ENCODE results near the gene VSTM1. TPM values are rescaled to one million over a fixed set of nuclear protein-coding genes. Genes with fewer than 3 reads are reported as not detected.
"Not testable (repeated sequence)": the region's sequence is repeated elsewhere in the genome, so short reads cannot be mapped to it uniquely, and the experiment has no call there.

The VSTM1 gene
- total RNA-seq, 4 donors from 2014 or later, result not detected

DNA sequence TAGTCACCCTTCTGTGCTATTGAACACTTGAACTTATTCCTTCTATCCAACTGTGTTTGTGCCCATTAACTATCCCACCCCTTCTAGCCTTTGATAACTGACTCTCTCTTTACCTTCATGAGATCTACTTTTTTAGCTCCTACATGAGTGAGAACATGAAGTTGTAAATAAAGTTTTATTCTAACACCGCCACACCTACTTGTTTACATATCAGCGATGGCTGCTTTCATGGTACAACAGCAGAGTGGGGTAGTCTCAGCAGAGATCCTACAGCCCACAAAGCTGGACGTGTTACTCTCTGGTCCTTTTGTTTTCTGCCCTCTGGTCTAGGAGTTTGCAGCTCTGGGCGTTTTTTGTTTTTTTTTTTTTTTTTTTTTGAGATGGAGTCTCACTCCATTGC is 23.7 kb downstream of the VSTM1 start:
- TF ChIP-seq, protein P1, sequence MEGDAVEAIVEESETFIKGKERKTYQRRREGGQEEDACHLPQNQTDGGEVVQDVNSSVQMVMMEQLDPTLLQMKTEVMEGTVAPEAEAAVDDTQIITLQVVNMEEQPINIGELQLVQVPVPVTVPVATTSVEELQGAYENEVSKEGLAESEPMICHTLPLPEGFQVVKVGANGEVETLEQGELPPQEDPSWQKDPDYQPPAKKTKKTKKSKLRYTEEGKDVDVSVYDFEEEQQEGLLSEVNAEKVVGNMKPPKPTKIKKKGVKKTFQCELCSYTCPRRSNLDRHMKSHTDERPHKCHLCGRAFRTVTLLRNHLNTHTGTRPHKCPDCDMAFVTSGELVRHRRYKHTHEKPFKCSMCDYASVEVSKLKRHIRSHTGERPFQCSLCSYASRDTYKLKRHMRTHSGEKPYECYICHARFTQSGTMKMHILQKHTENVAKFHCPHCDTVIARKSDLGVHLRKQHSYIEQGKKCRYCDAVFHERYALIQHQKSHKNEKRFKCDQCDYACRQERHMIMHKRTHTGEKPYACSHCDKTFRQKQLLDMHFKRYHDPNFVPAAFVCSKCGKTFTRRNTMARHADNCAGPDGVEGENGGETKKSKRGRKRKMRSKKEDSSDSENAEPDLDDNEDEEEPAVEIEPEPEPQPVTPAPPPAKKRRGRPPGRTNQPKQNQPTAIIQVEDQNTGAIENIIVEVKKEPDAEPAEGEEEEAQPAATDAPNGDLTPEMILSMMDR (IDR thresholded peaks at IDR 0.05), result no peak
- TF ChIP-seq POLR2AphosphoS5 (IDR thresholded peaks at IDR 0.05) (no peak), POLR2A (IDR thresholded peaks at IDR 0.05) (no peak)
- Histone ChIP-seq H3K27ac (no peak overlapping the region), H3K4me1 (no peaks in the 10 kb centered on the region), H3K36me3 (no peaks in the 10 kb centered on the region), H3K9me3 (no peaks in the 10 kb centered on the region), H3K27me3 (peaks cover 81% of the 10 kb centered on the region), H3K4me3 (no peak overlapping the region)
- no peak for ATAC-seq
- 80 to 100% methylated on average over 3 to 4 of the region's 4 CpGs for WGBS, 2 donors (ENCODE audit: low coverage in 1 of 2)

DNA sequence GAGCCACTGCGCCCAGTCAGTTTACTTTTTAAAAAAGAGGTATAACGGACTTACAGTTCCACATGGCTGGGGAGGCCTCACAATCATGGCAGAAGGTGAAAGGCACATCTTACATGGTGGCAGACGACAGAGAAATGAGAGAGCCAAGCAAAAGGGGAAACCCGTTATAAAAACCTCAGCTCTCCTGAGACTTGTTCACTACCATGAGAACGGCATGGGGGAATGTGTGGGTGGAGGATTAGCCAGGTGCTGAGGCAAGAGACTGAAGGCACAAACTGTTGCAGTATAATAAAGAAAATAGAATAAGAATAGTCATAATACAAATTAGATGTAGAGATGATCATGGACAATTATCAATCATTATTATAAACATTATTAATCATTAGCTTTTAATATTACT is 27.2 kb downstream of the VSTM1 start:
- not testable (repeated sequence) for H3K36me3 ChIP-seq, ATAC-seq, H3K27ac ChIP-seq, H3K4me3 ChIP-seq, H3K9me3 ChIP-seq, H3K4me1 ChIP-seq
- 46 to 60% methylated on average over 3 of the region's 5 CpGs for WGBS, 2 donors (ENCODE audit: low coverage in 1 of 2)
- H3K27me3 ChIP-seq, result peaks cover 84% of the 10 kb centered on the region

DNA sequence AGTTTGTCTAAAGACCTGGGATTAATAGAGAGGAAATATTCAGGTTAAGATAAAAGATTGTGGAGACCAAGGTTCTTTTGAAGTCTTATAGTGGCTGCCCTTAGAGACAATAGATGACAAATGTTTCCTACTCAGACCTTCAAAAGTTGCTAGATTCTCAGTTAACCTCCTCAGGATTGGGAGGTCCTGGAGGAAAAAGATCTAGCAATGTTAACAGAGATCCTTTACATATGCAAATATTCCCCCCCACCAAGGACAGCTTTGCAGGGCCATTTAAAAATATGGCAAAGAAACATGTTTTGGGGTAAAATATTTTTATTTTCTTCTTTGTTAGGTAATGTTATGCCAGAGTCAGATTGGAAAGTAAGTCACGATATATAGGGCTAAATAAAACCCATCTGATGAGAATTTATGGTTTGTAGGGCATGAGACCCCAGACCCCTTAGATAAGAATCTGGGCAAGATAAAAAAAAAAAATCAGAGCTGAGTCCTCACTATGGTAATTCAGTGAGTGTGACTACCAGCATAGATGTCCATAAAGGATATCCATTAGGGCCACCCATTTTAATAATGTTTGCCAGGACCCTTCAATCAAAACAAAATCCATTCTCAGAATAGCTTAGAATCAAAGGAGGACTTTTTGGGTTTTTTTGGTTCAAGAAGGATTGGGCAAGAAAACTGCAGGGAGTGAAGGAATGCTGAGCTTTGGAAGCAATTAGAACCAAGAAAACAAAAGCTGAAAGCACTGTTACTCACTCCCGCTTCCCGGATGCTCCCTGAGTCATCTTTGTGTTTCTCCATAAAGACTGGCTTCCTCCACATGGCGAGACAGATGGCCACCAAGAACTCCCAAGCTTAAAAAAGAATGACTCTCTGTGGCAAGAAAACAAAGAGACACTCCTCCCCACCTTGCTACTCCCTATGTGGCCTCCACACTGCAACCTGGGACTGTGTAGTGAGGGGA is 28.2 kb downstream of the VSTM1 start:
- TF ChIP-seq EP300 (IDR thresholded peaks at IDR 0.05) (no peak), POLR2AphosphoS5 (IDR thresholded peaks at IDR 0.05) (no peak), POLR2A (IDR thresholded peaks at IDR 0.05) (no peak)
- TF ChIP-seq, protein P1 (IDR thresholded peaks at IDR 0.05), result no peak
- H3K27ac ChIP-seq, result no peak overlapping the region
- no peaks in the 10 kb centered on the region for H3K4me1 ChIP-seq
- H3K27me3 ChIP-seq, result peaks cover 84% of the 10 kb centered on the region
- H3K4me3 ChIP-seq, result no peak overlapping the region
- no peaks in the 10 kb centered on the region for H3K9me3 ChIP-seq
- no peak for ATAC-seq
- 21 to 40% methylated on average over 3 to 4 of the region's 4 CpGs for WGBS, 2 donors (ENCODE audit: low coverage in 1 of 2)
- no peaks in the 10 kb centered on the region for H3K36me3 ChIP-seq

DNA sequence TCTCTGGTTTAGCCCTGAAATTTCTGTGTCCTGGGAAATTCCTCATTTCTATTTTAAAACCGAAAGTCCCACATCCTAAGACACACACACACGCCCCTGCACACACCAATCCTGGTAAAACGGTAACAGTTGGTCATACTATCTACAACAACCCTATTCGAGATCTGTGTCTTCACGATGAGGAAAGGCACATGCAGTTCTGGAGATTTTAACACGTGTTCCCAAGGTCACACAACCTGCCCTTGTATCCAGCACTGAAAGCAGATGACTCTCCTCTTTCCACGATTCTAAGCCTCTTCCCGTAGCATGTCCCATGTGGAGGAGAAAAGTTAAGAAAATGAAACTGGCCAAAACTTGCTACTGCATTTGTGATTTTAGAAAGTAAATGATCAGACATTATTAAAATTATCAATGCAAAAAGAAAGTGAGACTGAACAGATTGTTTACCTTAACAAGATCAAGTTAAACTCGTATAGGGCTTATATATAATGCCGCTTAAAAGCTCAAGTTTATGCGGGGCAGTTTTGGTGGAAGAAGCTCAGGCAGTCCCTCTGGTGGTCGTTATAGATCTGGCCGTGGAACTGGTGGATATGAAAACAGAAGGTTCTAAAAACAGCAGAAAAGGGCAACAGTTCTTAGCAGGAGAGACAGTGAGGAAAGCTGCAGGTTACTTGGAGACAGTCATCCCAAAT is 32.7 kb downstream of the VSTM1 start:
- no peaks in the 10 kb centered on the region for H3K4me1 ChIP-seq
- no peaks in the 10 kb centered on the region for H3K9me3 ChIP-seq
- ATAC-seq, result no peak
- peaks cover 93% of the 10 kb centered on the region for H3K27me3 ChIP-seq
- H3K27ac ChIP-seq, result no peak overlapping the region
- WGBS, 2 donors (ENCODE audit: low coverage in 1 of 2), result 28 to 34% methylated on average over 10 to 13 of the region's 13 CpGs
- no peak for TF ChIP-seq POLR2A (IDR thresholded peaks at IDR 0.05)
- no peak for TF ChIP-seq EP300 (IDR thresholded peaks at IDR 0.05)
- TF ChIP-seq, protein P1 (IDR thresholded peaks at IDR 0.05), result no peak
- TF ChIP-seq POLR2AphosphoS5 (IDR thresholded peaks at IDR 0.05), result no peak
- no peak overlapping the region for H3K4me3 ChIP-seq
- no peaks in the 10 kb centered on the region for H3K36me3 ChIP-seq

DNA sequence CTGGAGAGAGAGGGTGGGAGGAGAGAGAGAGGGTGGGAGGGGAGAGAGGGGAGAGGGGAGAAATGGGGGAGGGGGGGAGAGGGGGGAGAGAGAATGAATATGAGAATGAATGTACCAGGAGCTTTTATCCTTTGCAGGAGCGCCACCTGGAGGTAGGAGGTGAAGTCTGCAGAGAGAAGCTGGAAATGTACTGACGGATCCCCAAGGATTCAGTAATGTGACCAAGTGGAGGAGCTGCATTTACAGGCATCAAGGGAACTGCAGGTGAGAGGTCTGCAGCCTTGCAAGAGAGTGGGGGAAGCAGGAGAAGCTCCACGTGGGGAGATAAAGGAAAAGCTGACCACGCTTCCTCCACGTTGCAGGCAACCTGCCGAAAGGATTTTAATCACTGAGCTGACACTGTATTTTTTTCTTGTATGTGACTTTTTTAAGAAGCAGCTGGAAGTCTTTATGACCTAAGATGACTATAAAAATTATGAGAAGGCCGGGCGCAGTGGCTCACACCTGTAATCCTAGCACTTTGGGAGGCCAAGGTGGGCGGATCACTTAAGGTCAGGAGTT is 33.7 kb downstream of the VSTM1 start:
- H3K27ac ChIP-seq, result no peak overlapping the region
- no peaks in the 10 kb centered on the region for H3K4me1 ChIP-seq
- H3K4me3 ChIP-seq, result no peak overlapping the region
- H3K36me3 ChIP-seq, result no peaks in the 10 kb centered on the region
- TF ChIP-seq, protein P1 (IDR thresholded peaks at IDR 0.05), result peak; percentile 21 to 60 (median 26)
- TF ChIP-seq EP300 (IDR thresholded peaks at IDR 0.05), result no peak
- no peak for TF ChIP-seq POLR2A (IDR thresholded peaks at IDR 0.05)
- H3K9me3 ChIP-seq, result no peaks in the 10 kb centered on the region
- WGBS, 2 donors (ENCODE audit: low coverage in 1 of 2), result 0 to 38% methylated on average over 3 to 9 of the region's 9 CpGs
- peaks cover 97% of the 10 kb centered on the region for H3K27me3 ChIP-seq
- no peak for ATAC-seq

All from gastroesophageal sphincter (tissue), 4 donors.